GM21717 (cell line): Measurements from ENCODE around the gene THUMPD2.

Experiments
- ATAC-seq: cut with Tn5 transposase; IDR thresholded peaks from one replicate; pipeline ENCODE4 v1.9.1; 2021; ENCODE audit warnings: mild to moderate bottlenecking, moderate library complexity; ENCODE audit not compliant: unreplicated experiment

The THUMPD2 gene

DNA sequence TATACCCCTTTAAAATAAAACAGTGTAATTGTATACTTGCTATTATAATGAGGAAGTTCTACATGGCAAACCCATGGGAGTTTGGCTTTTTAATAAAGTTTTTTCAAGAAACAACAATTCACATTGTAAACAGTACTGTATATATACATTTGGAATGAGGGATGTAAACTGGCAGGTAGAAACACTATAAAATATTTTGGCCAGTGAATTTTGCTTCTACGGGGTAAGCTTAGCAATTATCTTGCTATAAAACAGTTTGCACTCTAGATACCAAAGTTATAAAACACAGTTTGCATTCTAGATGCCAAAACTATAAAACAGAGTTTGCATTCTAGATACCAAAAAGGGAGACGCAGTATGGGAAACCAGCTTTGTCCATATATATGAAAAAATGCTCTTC is 16.6 kb downstream of the THUMPD2 start:
- no peak for ATAC-seq

DNA sequence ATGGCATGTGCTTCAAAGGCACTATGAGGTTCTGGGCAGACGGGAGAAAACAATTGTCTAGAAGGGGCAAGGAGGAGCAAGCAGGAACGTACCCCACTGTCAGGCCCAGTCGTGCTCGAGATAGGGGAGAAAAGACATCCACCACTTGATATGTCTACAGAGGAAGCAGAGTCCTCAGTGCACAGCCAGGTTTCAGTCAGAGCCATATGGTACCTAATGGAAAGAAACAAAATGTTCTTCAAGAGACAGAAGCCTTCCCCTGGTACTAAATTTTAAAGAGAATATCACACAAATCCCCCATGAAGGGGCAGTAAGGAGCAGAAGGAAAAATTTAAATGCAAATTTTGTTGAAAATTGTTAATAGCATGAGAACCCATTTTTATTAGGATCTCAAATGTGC is 21.9 kb downstream of the THUMPD2 start:
- ATAC-seq, result no peak

DNA sequence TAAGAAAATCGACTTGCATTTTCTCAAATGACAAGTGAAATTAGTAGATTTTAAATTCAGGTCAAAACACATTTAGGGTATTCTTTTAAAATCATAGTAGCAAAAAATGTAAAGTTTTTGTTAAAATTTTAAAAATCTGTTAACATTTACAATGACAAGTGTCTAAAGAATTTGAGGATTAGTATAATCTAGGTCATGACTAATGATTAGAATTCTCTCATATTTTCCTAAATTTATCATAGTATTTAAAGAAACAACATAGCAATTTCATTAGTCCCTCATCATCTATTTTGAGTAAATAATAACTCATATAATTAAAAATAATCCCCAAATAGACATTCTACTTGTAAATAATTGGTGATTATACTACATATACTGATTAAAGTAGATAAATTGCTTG is 23.6 kb downstream of the THUMPD2 start:
- ATAC-seq, result no peak

DNA sequence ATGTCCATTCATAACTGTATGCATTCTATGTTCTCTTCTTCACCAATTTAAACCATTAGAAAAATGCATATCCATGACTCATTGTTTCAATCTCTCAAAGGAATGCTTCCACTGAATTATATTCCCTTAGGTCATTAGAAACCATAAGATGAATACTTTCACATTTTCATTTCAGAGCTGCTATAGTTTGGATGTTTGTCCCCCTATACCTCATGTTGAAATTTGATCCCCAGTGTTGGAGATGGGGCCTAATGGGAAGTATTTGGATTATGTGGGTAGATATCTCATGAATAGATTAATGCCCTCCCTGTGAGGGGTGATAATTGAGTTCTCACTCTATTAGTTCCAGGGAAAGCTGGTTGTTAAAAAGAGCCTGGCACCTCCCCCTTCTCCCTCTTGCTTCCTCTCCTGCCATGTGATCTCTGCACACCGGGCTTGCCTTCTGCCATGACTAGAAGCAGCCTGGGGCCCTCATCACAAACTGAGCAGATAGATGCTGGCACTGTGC is 35.7 kb downstream of the THUMPD2 start:
- no peak for ATAC-seq

DNA sequence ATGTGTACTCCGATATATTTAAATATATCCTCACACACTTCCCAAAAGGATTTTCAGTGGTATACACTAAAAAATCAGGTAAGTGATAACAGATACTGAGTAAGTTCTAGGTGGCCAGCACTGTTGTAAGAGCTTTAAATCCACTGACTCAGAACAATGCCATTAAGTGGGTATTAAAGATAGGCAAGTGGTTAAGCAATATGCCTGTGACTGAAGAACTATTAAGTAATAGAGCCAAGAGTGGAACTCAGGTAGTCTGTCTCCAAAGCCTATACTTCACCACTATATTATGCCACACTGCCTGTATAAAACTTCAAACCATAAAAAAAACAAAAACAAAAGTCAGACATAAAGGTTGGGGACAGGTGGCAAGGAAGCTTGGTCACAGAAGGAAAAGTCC is 37.2 kb downstream of the THUMPD2 start:
- ATAC-seq, result no peak

DNA sequence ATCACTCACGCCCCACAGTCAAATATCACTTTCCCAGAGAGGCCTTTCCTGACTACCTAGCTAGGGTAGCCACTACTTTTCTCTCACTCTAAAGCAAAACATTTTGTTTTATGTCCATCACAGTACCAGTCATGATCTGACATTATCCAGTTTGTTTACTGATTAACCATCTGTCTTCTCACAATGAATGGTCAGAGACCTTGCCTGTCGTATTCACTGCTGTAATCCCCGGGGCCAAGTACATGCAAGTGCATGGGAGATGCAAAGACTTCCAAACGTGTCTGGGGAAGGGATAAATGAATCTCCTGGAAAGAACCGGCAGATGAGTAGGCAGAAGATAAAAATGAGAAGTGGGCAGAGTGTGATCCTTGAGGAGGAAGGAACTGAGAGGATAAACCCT is 39.7 kb downstream of the THUMPD2 start:
- no peak for ATAC-seq

DNA sequence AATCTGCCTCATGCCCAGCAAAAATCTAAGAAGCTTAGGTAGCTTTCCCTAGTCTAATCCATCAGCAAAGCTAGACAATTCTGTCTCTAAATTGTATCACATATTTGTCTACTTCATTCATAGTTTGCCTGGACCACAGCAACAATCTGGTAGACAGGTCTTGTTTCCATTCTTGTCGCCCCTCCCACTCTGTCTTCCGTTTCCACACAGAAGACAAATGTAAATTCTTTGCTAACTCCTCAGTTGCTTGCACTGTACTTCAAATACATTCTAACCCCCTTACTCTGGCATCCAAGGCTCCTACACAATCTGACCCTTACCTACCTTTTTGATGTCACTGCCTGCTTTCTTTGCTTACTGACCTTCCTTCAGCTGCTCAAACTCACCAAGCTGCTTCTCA is 40.1 kb downstream of the THUMPD2 start:
- no peak for ATAC-seq

DNA sequence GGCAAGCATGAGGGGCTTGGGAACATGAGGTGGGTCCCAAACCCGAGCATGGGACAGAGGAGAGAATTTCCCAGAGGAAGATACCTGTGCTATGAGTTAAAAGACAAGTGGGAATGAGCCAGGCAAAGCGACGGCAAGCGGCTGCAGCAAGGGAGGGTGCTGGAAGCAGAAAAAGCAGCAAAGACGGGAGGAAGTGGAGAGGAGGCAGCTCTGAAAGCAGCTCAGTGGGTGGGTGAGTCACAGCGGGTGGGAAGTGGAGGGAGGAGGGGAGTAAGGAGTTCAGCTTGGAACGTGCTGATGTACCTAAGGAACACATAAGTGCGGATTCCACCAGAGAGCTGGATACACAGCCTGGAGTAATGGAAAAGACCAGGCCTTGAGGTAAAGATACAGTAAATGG is 41.4 kb downstream of the THUMPD2 start:
- ATAC-seq, result no peak

DNA sequence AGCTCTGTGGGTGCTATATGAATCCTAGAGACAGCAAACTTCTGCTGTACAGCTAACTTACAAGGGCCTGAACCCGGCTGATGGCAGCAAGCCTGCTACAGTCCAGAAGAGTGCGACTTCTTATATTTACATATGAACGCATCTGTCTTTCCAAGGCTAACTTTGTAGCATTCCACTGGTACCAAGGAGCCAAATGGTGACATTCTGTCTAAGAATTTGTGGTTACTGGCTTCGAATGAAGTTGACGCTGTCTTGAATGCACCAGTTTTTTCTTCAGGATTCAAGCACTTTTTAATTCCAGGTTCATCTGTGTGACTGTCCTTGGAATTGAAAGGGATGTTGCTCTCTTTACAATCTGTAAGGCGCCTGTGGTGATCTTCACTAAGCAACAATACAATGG is 42.4 kb downstream of the THUMPD2 start:
- ATAC-seq, result no peak

DNA sequence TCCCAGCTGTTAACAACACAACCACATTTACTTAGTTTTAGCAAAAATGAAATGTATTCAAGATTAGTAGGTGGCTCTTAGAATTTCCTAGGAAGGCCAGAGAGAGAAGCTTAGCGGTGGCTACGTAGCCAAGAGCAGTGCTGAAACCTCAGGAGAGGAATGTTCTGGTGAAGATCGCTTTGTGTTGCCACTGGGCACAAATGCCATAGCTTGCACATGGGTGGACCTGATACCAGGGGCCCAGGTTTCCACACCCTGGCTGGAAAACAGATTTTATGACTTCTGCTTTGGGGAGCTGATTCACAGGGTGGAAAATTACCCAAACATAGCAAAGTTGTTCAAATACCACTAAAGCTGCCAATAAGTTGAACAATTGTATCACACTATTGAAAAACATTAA is 43.4 kb downstream of the THUMPD2 start:
- no peak for ATAC-seq

DNA sequence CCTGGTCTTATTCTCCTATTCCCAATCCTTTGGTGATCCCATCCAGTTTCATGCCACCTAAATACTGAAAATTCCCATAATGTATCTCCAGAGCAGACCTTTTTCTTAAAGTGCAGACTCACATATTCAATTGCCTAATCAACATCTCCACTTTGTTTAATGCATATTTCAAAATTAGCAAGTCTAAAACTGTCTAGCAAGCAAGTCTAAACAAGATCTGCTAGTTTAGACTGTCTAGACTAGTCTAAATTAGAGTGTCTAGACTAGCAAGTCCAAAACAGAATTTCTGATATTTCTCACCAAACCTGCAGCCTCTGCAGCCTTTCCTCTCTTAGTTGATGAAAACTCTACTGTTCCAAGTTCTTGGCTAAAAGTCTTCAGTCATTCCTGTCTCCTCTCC is 44.6 kb downstream of the THUMPD2 start:
- ATAC-seq, result no peak

DNA sequence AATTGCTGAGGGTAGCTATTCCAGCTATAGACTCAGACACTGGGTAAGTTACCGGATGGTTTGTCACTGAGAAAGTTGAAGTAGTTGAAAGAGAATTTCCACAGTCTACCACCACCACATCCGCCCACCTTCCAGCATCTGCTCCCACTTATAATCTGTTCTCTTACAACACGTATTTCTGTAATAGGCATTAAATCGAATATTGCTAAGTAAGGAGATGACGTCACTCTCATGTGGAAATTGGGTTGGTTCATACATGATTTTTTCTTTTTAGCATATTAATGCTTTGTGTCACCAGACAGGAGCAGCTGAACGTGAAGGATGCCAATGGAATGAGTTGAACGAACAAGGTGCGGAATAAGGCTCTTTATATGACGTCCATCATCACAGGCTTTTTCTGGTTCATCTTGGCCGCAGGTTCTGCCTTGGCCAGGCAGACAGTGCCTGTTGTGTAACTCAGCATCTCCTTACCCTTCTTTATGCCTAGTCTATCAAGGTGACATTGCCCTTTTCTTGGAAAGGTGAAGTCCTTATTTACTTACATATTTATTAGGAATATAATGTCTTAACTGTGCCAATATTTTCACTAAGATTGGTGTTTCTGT is 45.9 kb downstream of the THUMPD2 start:
- ATAC-seq, result no peak

DNA sequence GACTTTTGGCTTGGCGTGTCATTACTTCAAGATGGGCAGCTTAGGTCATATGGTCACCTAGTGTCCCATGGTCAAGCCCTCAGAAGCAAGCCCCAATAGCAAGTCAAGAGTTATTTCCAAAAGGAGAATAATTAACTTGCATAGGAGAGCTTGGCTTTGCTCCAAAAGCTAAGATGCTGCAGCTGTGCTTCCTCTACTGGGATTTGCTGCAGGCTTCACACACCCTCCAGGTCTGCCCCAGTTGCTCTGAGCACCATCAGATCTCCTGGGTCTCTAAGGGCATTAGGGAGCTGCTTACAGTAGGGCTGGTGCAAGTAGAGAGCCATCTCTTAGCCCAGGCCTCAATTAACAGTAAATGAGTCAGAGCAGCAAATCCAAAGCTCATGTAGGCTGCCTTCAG is 46.6 kb downstream of the THUMPD2 start:
- no peak for ATAC-seq

DNA sequence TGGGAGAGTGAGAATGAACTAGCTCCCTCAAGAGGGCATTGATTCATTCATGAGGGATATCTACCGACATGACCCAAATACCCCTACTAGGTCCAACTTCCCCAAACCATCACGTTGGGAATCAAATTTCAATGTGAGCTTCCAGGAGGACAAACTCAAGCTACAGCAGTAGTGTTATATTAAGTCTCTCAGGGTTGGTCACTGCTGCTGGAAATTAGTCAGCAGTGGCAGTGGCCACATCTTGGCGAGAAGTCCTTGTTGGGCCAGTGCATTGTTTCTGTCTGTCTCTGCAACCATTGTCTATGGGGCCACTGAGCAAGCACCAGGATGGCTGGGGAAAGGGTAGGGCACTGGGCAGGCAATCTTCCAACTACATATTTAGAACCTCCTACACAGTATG is 47.5 kb downstream of the THUMPD2 start:
- ATAC-seq, result no peak

DNA sequence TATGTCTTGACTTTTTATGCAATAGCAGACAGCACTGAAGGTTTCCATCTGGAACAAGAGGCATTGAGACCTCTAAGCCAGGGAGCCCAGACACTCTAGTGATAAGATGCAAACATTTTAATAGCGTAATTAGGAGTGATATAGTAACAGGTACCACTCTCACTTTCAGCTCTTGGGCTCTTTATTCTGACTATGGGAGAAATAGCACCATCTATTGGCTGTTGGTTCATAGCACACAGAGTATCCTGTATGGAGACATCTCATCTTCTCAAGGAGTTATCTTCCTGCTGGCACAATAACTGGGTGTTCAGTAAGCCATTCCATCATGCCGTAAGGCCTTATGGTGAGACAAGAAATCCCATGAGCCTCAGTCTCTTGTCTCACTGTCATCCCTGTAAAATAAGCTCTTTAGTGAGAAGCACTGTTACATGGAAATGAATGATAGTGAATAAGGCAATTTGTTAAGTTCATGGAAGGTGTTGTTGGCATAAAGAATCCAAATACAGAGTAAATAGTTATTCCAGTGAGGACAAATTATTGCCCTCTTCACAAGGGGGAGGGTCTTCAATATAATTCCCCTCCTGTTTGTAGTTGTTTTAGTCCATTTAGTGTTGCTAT is 48.3 kb downstream of the THUMPD2 start:
- peak; percentile 54 for ATAC-seq

DNA sequence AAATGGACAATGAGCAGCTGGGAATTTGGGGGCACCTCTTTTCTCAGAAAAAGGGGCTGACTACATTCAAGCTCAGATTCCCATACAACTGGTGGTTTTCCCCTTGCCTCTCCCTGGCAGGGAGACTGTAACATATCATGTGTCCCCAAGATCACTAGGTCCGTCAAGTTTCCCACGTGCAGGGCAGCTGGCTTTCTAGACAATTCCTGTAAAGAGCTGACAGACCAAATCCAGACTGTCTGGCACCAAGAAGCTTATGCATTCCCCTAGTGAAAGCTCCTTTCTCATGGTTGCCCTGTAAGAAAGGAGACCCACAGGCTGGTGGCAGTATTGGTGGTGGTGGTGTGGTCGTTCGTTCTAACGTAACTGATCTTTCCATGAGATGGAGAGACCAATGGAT is 48.8 kb downstream of the THUMPD2 start:
- ATAC-seq, result no peak

DNA sequence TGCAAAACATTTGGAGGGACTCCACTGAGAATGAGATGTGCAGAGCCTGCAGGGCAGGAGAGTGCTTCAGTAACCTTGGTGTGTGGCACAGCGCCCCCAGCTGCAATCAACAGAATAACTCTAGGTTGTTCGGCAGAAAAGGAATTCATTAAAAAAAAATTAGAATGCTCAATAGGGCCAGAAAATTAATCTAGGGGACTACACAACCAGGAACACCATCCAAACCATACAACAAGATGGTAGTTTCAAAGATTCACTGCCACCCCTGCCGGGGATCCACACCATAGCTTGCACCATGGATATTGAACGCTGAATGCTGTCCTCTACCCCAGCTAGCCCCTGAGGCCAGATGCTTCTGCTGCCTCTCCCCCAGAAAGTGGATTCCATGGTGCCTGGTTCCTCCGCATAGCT is 50.1 kb downstream of the THUMPD2 start:
- ATAC-seq, result no peak

DNA sequence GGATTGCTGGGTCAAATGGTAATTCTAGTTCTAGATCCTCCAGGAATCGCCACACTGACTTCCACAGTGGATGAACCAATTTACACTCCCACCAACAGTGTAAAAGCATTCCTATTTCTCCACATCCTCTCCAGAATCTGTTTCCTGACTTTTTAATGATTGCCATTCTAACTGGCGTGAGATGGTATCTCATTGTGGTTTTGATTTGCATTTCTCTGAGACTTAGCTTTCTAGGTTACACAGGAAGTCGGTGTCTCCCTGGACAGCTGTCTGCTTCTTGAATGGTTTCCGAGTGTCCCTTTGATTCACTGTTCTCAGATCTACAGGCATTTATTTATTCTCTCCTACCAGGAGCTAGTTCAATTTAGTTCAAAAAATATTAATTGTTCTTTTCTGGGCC is 51.0 kb downstream of the THUMPD2 start:
- peak; percentile 58 for ATAC-seq

DNA sequence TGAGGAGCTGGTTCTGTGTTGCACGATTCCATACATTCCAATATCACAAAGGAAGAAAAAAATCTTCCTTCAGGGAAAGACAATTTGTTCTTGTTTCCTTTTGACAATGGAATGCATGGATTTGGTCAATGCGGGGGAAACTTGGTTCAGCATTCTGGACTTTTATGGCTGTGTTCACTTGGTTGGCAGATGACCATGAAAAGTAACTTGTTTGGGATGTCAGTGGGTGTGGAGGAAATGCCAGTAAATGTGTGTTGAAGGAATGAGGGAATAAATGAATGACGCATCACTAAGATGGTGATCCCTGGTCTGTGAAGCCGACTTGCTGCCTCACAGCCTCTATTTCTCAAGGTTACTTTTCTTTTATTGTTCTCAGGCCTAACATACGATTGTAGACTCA is 53.7 kb downstream of the THUMPD2 start:
- ATAC-seq, result no peak

DNA sequence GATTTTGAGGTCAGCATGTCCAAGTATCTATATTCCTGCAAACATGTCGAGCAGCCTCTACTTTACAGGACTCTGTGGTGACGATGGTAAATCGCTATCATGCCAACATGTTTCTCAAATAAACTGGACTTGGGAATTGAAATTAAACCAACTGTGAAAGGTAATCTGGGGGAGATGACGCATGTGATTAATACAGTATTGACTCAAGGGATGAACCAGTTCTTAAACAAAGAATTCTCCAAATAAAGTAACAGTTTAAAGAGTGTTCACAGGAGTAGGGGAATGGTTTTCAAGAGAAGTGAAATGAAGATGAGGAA is 54.3 kb downstream of the THUMPD2 start:
- ATAC-seq, result no peak

DNA sequence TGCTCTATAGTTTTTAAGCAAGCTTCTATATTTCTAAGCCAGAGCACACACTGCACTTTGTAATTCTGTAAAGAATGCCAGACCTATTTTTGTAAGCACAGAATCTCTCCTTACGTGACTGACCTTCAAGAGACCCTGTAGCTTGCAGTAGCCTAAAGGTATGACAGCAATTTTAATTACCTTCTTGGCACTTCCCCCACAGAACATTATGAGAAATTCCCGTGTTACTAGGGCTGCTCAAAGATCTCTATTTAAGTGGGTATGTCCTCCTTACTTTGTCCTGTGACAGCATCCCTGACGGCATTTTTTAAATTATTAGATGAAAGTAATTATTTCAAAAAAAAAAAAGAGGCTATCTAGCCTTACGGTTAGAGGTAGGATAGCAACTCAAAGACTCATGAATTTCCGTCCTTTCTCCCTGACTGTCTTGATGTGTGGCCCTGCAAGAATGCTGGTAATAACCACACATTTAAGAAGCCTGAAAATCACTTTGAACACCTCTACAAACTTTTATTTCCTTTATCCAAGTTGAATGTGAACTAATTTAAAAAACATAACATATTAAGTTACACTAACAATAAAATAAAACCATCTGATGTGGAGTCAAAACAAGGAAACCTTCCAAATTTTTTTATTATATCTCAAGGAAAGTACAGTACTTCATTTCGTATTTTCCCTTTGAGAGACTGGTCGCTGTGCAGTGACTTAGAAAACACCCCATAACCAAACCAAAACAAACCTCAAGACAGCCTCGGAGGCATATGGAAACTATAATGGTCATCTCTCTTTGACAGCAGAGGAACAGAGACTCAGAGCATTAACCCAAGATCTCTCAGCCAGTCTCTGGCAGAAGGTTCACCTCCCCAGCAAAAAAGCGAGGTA is 54.9 kb downstream of the THUMPD2 start:
- ATAC-seq, result no peak

DNA sequence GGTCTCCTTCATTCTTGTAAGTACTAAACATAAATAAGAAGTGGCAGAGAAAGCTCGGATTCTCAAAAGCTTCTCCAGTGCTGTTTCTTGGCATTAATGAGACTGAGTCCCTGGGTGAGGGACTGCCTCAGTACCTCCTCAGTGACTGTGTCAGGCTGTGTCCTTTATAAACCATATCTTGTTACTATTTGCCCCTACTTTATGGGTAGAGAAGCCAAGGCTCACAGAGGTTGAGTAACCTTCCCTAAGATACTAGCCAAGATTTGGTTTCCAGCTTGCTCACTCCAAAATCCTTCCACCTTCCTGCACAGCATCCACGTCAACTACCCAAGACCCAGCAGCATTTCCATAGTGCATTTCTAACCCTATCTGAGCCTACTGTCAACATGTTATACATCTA is 55.6 kb downstream of the THUMPD2 start:
- no peak for ATAC-seq
